Measurements from ENCODE around the gene TMEM98. TPM values are rescaled to one million over a fixed set of nuclear protein-coding genes. Genes with fewer than 3 reads are reported as not detected.

TMEM98 gene
- total and polyA plus RNA-seq, 2 of the 8 experiments (the other 6 are each of a cell fraction or from before 2014, with no cell fraction given), result 86.1 to 232 TPM

DNA sequence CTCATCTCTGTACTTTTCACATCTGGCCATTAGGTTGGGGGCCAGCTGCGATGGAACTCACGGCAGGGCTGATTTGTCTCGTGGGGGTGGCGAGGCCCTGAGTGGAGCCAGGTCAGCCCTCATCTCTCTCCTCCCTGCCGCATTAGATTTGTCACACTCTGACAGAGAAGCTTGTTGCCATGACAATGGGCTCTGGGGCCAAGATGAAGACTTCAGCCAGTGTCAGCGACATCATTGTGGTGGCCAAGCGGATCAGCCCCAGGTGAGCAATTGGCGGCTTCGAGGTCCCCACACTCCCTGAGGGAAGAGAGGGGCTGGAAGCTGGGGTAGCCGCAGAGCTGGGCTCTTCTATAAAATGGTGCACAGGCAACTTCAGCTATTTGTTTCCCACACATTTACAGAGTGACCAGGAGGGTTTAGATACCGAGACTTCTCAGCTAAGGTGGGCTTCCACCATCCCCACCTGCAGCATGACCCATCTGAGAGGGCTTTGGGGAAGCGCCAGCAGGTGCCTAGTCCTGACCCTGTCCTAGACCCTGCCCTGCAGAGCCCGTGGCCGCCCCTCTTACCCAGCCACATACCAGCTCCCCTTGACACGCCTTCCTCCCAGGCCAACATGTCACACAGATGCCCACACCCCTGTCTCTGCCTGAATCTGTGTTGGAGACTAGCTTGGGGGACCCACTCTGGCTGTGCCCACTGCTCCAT, 8.4 kb downstream of the TMEM98 start:
- H4K91ac ChIP-seq (replicated peaks; ENCODE audit: insufficient read length, low read length), result no peak overlapping the region
- no peak overlapping the region for H2BK12ac ChIP-seq (ENCODE audit: low read depth, low read length)
- no peak overlapping the region for H2BK5ac ChIP-seq (ENCODE audit: low read depth, low read length)
- peak overlapping the region; percentile 36; the same call in 1 of the 2 replicates for H4K8ac ChIP-seq (ENCODE audit: extremely low read depth, insufficient read depth, low read length)
- 87% methylated on average over 15 of the region's 15 CpGs; no CpG with 5 or more reads in 1 of the 2 experiments for WGBS, 2 experiments (ENCODE audit: extremely low coverage in 1 of 2, insufficient coverage in 1 of 2, insufficient read length in 1 of 2, insufficient replicate concordance in 2 of 2, low coverage in 1 of 2, low lambda C conversion rate in 2 of 2, missing lambda C conversion rate in 1 of 2)
- FAIRE-seq, result no peak
- H2BK120ac ChIP-seq (replicated peaks; ENCODE audit: low read depth, low read length), result no peak overlapping the region
- H3K4ac ChIP-seq (replicated peaks; ENCODE audit: insufficient read length, low read depth, low read length), result no peak overlapping the region
- POLR2A ChIA-PET (ENCODE audit: partially characterized antibody), result interaction anchor here (0.6 to 1.8 kb wide), 6 partner anchors 8 to 138 kb away, joined by 3 to 8 read pairs (median 4); partner anchors contain the start of genes MYO1D and TMEM98
- no peaks in the 10 kb centered on the region for H3K79me2 ChIP-seq (ENCODE audit: control insufficient read depth in 1 of 2, insufficient read depth in 2 of 2, low read length in 2 of 2)
- H4K5ac ChIP-seq (ENCODE audit: insufficient read length, low read depth, low read length), result no peak overlapping the region
- H3K27me3 ChIP-seq (replicated peaks in 1 of 4; ENCODE audit: control insufficient read depth in 3 of 4, extremely low read depth in 1 of 4, insufficient read depth in 3 of 4, low read length in 3 of 4), result no peaks in the 10 kb centered on the region
- H2AFZ ChIP-seq (ENCODE audit: low read length), result no peak overlapping the region
- H2AK5ac ChIP-seq (ENCODE audit: low read depth, low read length), result no peak overlapping the region
- peak overlapping the region; percentile 51; the same call in 1 of the 2 replicates for H3K27ac ChIP-seq (ENCODE audit: low read depth, low read length)
- H3K56ac ChIP-seq (replicated peaks; ENCODE audit: insufficient read length, low read depth, low read length), result no peak overlapping the region
- no peaks in the 10 kb centered on the region for H3K9me3 ChIP-seq (ENCODE audit: insufficient read depth in 2 of 2, low read depth in 1 of 2, low read length in 1 of 2)
- H3K36me3 ChIP-seq (ENCODE audit: control insufficient read depth in 2 of 4, insufficient read depth in 4 of 4, low read length in 3 of 4), result peaks cover 7 to 47% (median 31%) of the 10 kb centered on the region in 4 experiments; a peak in 7 of 8 replicates
- no peak overlapping the region for H3K4me3 ChIP-seq (ENCODE audit: extremely low read depth in 1 of 4, insufficient read depth in 2 of 4, low read depth in 3 of 4, low read length in 4 of 4)
- CTCF ChIA-PET (ENCODE audit: partially characterized antibody), result interaction anchor here (0.6 to 5.2 kb wide), 36 partner anchors 7 to 452 kb away, joined by 3 to 51 read pairs (median 4); partner anchors contain the start of gene MYO1D
- no peak for DNase-seq (ENCODE audit: low read depth in 1 of 2, low spot score in 2 of 2)
- H3K23me2 ChIP-seq (ENCODE audit: low read depth, low read length), result no peaks in the 10 kb centered on the region
- H3K79me1 ChIP-seq (ENCODE audit: low read depth, low read length), result peaks cover 3% of the 10 kb centered on the region
- H3K4me1 ChIP-seq (replicated peaks in 1 of 4; ENCODE audit: control insufficient read depth in 3 of 4, insufficient read depth in 4 of 4, low read length in 3 of 4), result peaks cover 2 to 7% (median 4%) of the 10 kb centered on the region in 4 experiments; a peak in 6 of 7 replicates
- H3K4me2 ChIP-seq (ENCODE audit: insufficient read depth in 1 of 2, low read depth in 2 of 2, low read length in 2 of 2), result peak overlapping the region in 1 of 2 experiments; percentile 47; a peak in 1 of 4 replicates
- H3K9ac ChIP-seq (replicated peaks in 1 of 4; ENCODE audit: extremely low read depth in 1 of 4, low read depth in 3 of 4, low read length in 3 of 4), result peak overlapping the region in 1 of 4 experiments; percentile 41; a peak in 2 of 7 replicates
- peaks cover 4% of the 10 kb centered on the region in 2 experiments for H4K20me1 ChIP-seq (replicated peaks in 1 of 2; ENCODE audit: control insufficient read depth in 1 of 2, insufficient read depth in 2 of 2, low read length in 2 of 2)
- no peak overlapping the region for H3K14ac ChIP-seq (ENCODE audit: insufficient read length)
- H2BK15ac ChIP-seq (ENCODE audit: low read length), result no peak overlapping the region
- no peak overlapping the region for H2BK20ac ChIP-seq (ENCODE audit: low read length)
- H3K18ac ChIP-seq (ENCODE audit: extremely low read depth, low read length), result no peak overlapping the region; the same call in 1 of the 2 replicates
- no peak overlapping the region for H3K23ac ChIP-seq (ENCODE audit: insufficient read length)
